ENCODE data around the gene RBAK. TPM values are rescaled to one million over a fixed set of nuclear protein-coding genes. Genes with fewer than 3 reads are reported as not detected.
"Not testable (repeated sequence)": the region's sequence is repeated elsewhere in the genome, so short reads cannot be mapped to it uniquely, and the experiment has no call there.

Gene RBAK
- total RNA-seq, 1 donor from 2014 or later, result 5.9 TPM

DNA sequence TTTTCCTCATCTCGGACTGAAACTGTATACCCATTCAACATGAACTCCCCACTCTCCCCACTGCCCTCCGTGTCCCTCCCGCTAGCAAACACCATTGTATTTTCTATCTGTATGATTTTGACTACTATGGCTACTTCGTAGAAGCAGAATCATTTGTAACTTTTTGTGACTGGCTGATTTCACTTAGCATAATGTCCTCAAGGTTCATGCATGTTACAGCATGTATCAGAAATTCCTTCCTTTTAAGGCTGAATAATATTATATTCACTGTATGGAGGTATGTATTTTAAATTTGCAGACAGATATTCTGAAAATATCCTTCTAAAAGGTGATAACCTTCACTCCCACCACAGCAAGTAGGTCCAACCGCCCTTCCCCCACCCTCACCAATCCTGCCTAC is 43.7 kb upstream of the RBAK start:
- DNase-seq (ENCODE audit: low read depth), result no peak
- H3K4me3 ChIP-seq (ENCODE audit: low read depth, low read length), result no peak overlapping the region
- TF ChIP-seq CTCF (conservative IDR thresholded peaks at IDR 0.05; ENCODE audit: low read depth, low read length), result no peak

GRCh38 chr7:5005066-5005465 is 40.6 kb upstream of the RBAK start:
- no peak overlapping the region for H3K4me3 ChIP-seq (ENCODE audit: low read depth, low read length)
- TF ChIP-seq CTCF (conservative IDR thresholded peaks at IDR 0.05; ENCODE audit: low read depth, low read length), result no peak
- DNase-seq (ENCODE audit: low read depth), result no peak

- DNase-seq (ENCODE audit: low read depth), result no peak
- TF ChIP-seq CTCF (conservative IDR thresholded peaks at IDR 0.05; ENCODE audit: low read depth, low read length), result no peak
- H3K4me3 ChIP-seq (ENCODE audit: low read depth, low read length), result no peak overlapping the region
Measured at GRCh38 chr7:5012985-5013384, 32.7 kb upstream of the RBAK start.

- not testable (repeated sequence) for H3K4me3 ChIP-seq (ENCODE audit: low read depth, low read length); DNase-seq (ENCODE audit: low read depth)
Measured at GRCh38 chr7:5015936-5016335, 29.7 kb upstream of the RBAK start.

DNA sequence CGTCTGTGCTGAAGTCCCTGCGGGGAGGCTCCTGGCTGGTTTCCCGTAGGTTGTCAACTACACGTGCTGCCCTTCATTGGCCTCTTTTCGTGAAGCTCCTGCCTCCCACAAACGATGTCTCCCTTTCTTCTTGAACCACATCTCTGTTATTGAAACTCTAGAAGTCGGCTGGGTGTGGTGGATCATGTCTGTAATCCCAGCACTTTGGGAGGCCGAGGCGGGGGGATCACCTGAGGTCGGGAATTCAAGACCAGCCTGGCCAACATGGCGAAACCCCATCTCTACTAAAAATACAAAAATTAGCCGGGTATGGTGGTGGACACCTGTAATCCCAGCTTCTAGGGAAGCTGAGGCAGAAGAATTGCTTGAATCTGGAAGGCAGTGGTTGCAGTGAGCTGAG is 28.0 kb upstream of the RBAK start:
- H3K4me3 ChIP-seq (ENCODE audit: low read depth, low read length), result not testable (repeated sequence)

DNA sequence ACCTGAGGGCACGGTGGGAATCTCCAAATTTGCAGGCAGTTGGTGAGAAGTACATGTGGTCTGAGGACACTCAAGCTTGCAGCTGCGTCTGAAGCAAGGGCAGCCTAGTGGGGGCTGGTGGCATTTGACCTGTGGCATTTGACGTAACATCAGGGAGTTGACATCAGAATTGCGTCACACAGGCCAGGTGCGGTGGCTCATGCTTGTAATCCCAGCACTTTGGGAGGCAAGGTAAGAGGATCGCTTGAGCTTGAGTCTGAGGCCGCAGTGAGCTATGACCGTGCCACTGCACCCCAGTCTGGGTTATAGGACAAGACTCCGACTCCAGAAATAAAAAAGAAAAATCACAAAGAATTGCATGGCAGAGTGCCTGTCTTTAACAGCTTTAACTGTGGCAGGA is 25.6 kb upstream of the RBAK start:
- TF ChIP-seq CTCF (conservative IDR thresholded peaks at IDR 0.05; ENCODE audit: low read depth, low read length), result no peak
- DNase-seq (ENCODE audit: low read depth), result no peak
- H3K4me3 ChIP-seq (ENCODE audit: low read depth, low read length), result no peak overlapping the region

More for the DNA sequence above, 28.0 kb upstream of the RBAK start:
- DNase-seq (ENCODE audit: low read depth), result not testable (repeated sequence)

GRCh38 chr7:5020976-5021550 is 24.6 kb upstream of the RBAK start:
- not testable (repeated sequence) for H3K4me3 ChIP-seq (ENCODE audit: low read depth, low read length); DNase-seq (ENCODE audit: low read depth)

DNA sequence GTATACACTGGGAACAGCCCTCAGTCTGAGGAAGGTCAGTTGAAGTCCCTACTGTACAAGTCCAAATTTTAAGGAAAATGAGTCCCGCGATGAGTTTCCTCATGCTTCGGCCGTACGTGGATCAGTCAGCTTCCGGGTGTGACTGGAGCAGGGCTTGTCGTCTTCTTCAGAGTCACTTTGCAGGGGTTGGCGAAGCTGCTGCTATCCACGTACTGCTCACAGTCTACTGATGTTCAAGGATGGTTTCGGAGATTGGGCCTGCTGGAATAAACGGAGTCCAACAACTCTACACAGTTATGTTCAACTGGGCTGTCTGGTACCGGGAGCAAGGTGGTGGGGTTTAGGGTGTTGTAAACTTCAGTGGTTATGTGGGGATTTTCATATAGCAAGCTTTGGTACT is 22.0 kb upstream of the RBAK start:
- H3K4me3 ChIP-seq (ENCODE audit: low read depth, low read length); DNase-seq (ENCODE audit: low read depth): not testable (repeated sequence)

- not testable (repeated sequence) for DNase-seq (ENCODE audit: low read depth); H3K4me3 ChIP-seq (ENCODE audit: low read depth, low read length)
Measured at GRCh38 chr7:5027796-5028410, 17.8 kb upstream of the RBAK start.

DNA sequence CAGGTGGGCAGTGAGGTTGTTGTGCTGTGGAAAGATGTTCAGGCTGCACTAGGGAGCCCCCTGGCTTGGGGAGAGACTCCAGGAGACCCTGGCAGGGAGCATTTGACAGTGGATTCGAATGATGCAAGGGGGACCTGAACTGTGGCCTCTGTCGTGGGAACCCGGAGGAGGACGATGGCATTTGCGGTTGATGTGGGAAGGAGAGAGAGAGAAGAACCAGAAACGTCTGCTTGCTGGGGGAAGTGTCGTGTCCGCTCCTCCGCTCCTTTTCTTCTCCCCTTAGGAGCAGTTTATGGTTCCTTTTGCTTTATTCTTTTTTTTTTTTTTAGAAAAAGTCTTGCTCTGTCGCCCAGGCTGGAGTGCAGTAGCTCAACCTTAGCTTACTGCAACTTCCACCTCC is 12.5 kb upstream of the RBAK start:
- DNase-seq (ENCODE audit: low read depth); H3K4me3 ChIP-seq (ENCODE audit: low read depth, low read length): not testable (repeated sequence)
